GM23338 (cell line): ENCODE results near the gene XPO4. TPM values are rescaled to one million over a fixed set of nuclear protein-coding genes. Genes with fewer than 3 reads are reported as not detected.
A peak's percentile ranks its signal among the peaks of the same experiment; 100 is the strongest.
"Not testable (repeated sequence)": the region's sequence is repeated elsewhere in the genome, so short reads cannot be mapped to it uniquely, and the experiment has no call there.

Experiments used
- ATAC-seq: fragments of 200-7000 bp; cut with Tn5 transposase; 3 replicates; pipeline ENCODE4 v1.9.1; 2020
- DNase-seq: peaks from one replicate; pipeline ENCODE4 v3.0.0-alpha.2; 2015; ENCODE audit warnings: low spot score
- H2AFZ ChIP-seq: fragments of 200-600 bp; sonication (generic); 2 replicates; pipeline ENCODE4 v1.8.0; 2016; ENCODE audit warnings: antibody characterized with exemption, mild to moderate bottlenecking, moderate library complexity
- H3F3A ChIP-seq: fragments of 200-600 bp; sonication (generic); replicated peaks from 2 replicates; pipeline ENCODE4 v1.8.0; 2017; ENCODE audit warnings: antibody characterized with exemption, mixed run types, low read depth
- H3K27ac ChIP-seq: fragments of 200-600 bp; sonication (generic); 2 replicates; pipeline ENCODE4 v1.6.1; 2016; ENCODE audit warnings: low read depth
- H3K27me3 ChIP-seq: fragments of 200-600 bp; sonication (generic); 2 replicates; pipeline ENCODE4 v1.8.0; 2016; ENCODE audit warnings: mild to moderate bottlenecking, mixed run types, moderate library complexity; ENCODE audit not compliant: insufficient read depth
- H3K36me3 ChIP-seq: fragments of 200-600 bp; sonication (generic); 2 replicates; pipeline ENCODE4 v1.8.0; 2016; ENCODE audit warnings: mild to moderate bottlenecking; ENCODE audit not compliant: insufficient read depth
- H3K4me1 ChIP-seq: fragments of 200-600 bp; sonication (generic); 2 replicates; pipeline ENCODE4 v1.8.0; 2016; ENCODE audit warnings: mild to moderate bottlenecking, moderate library complexity; ENCODE audit not compliant: insufficient read depth
- H3K4me2 ChIP-seq: fragments of 200-600 bp; sonication (generic); 2 replicates; pipeline ENCODE4 v1.7.1; 2017; ENCODE audit warnings: mixed run types
- H3K4me3 ChIP-seq: fragments of 200-600 bp; sonication (generic); 2 replicates; pipeline ENCODE4 v1.6.1; 2016; ENCODE audit warnings: mixed run types
- H3K79me2 ChIP-seq: fragments of 200-600 bp; sonication (generic); replicated peaks from 2 replicates; pipeline ENCODE4 v1.8.0; 2017; ENCODE audit warnings: mild to moderate bottlenecking; ENCODE audit not compliant: insufficient read depth
- H3K9me2 ChIP-seq: fragments of 200-600 bp; sonication (generic); 2 replicates; pipeline ENCODE4 v1.8.0; 2017; ENCODE audit not compliant: insufficient read depth
- H4K20me1 ChIP-seq: fragments of 200-600 bp; sonication (generic); replicated peaks from 2 replicates; pipeline ENCODE4 v1.8.0; 2017; ENCODE audit warnings: mild to moderate bottlenecking; ENCODE audit not compliant: insufficient read depth
- H3K27ac Mint-ChIP-seq: 2 replicates; pipeline ENCODE4 v1.8.0; 2020; ENCODE audit warnings: inconsistent platforms, mild to moderate bottlenecking, moderate library complexity, mixed read lengths
- H3K27me3 Mint-ChIP-seq: 3 replicates; pipeline ENCODE4 v1.8.0; 2022; ENCODE audit warnings: low read depth, mild to moderate bottlenecking, moderate library complexity, mixed read lengths, inconsistent platforms; ENCODE audit not compliant: insufficient read depth, poor library complexity
- H3K36me3 Mint-ChIP-seq: 3 replicates; pipeline ENCODE4 v1.8.0; 2021; ENCODE audit warnings: low read depth, mild to moderate bottlenecking, inconsistent platforms, moderate library complexity, mixed read lengths
- H3K4me1 Mint-ChIP-seq: 3 replicates; pipeline ENCODE4 v1.8.0; 2020; ENCODE audit warnings: mild to moderate bottlenecking, inconsistent platforms, mixed read lengths
- H3K4me3 Mint-ChIP-seq: 3 replicates; pipeline ENCODE4 v1.8.0; 2021; ENCODE audit warnings: moderate library complexity, mild to moderate bottlenecking, inconsistent platforms, mixed read lengths
- H3K9me3 Mint-ChIP-seq: 3 replicates; pipeline ENCODE4 v1.8.0; 2020; ENCODE audit warnings: moderate library complexity, mild to moderate bottlenecking, inconsistent platforms, mixed read lengths
- CREB1 ChIP-seq: fragments of 250-450 bp; sonication (Bioruptor Pico); IDR thresholded peaks from 2 replicates; pipeline ENCODE4 v1.5.0; 2020; ENCODE audit warnings: low read depth, mild to moderate bottlenecking, moderate library complexity
- ETS1 ChIP-seq: IDR thresholded peaks from 2 replicates; pipeline ENCODE4 v1.6.1; 2016; ENCODE audit warnings: antibody characterized with exemption
- EZH2 ChIP-seq: fragments of 200-600 bp; sonication (generic); IDR thresholded peaks from one replicate; pipeline ENCODE4 v1.8.0; 2017; ENCODE audit warnings: antibody characterized with exemption, mild to moderate bottlenecking, low read depth; ENCODE audit not compliant: unreplicated experiment
- EZH2phosphoT487 ChIP-seq: fragments of 200-600 bp; sonication (generic); IDR thresholded peaks from one replicate; pipeline ENCODE4 v1.8.1; 2018; ENCODE audit warnings: antibody characterized with exemption; ENCODE audit not compliant: unreplicated experiment
- JUNB ChIP-seq: IDR thresholded peaks from one replicate; pipeline ENCODE4 v1.6.1; 2016; ENCODE audit warnings: antibody characterized with exemption; ENCODE audit not compliant: unreplicated experiment
- NANOG ChIP-seq: IDR thresholded peaks from 2 replicates; pipeline ENCODE4 v1.6.1; 2016; ENCODE audit warnings: antibody characterized with exemption, borderline replicate concordance
- POLR2AphosphoS5 ChIP-seq: IDR thresholded peaks from 2 replicates; pipeline ENCODE4 v1.6.1; 2016; ENCODE audit warnings: antibody characterized with exemption, low read depth
- REST ChIP-seq: IDR thresholded peaks from one replicate; pipeline ENCODE4 v1.6.1; 2018; ENCODE audit warnings: antibody characterized with exemption; ENCODE audit not compliant: unreplicated experiment
- STAT1 ChIP-seq: IDR thresholded peaks from one replicate; pipeline ENCODE4 v1.6.1; 2016; ENCODE audit warnings: antibody characterized with exemption; ENCODE audit not compliant: unreplicated experiment
- ZNF331 ChIP-seq: fragments of 250-450 bp; sonication (Bioruptor Pico); IDR thresholded peaks from 2 replicates; pipeline ENCODE4 v1.5.0; 2020; ENCODE audit warnings: low read depth, mild to moderate bottlenecking, moderate library complexity
- polyA plus RNA-seq: library from polyadenylated mRNA; unstranded; fragments of >200 nt; fragmentation: Nextera tagmentation; extraction: Ambion mirVana; gene quantifications from 2 replicates; pipeline ENCODE4 v1.2.1, GENCODE V29; 2016
- total RNA-seq: library from RNA; depleted of rRNA; stranded (reverse); fragments of >200 nt; shearing (Covaris generic); gene quantifications from 2 replicates; pipeline ENCODE4 v1.2.3, GENCODE V29; 2014
- TF ChIP-seq, protein P1 (sequence below): fragments of 250-450 bp; sonication (Bioruptor Pico); IDR thresholded peaks from 2 replicates; pipeline ENCODE4 v1.5.0; 2020; ENCODE audit warnings: mild to moderate bottlenecking, moderate library complexity

XPO4 gene
- total and polyA plus RNA-seq, 2 experiments from 2014 or later = 14.1 to 57.8 TPM

DNA sequence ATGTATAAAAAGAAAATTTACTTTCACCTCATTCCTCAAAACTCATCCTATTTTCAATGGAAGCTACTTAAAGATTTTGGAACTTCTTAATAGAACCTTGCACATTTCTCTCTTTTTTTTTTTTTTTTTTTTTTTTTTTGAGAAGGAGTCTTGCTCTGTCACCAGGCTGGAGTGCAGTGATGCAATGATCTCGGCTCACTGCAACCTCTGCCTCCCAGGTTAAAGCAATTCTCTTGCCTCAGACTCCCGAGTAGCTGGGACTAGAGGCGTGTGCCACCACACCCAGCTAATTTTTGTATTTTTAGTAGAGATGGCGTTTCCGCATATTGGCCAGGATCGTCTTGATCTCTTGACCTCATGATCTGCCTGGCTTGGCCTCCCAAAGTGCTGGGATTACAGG, 40.9 kb downstream of the XPO4 start:
- H3K4me2 ChIP-seq, H3F3A ChIP-seq, H3K9me2 ChIP-seq, H3K4me1 Mint-ChIP-seq, ATAC-seq, H3K27ac ChIP-seq, H3K9me3 Mint-ChIP-seq, H3K27ac Mint-ChIP-seq, H2AFZ ChIP-seq, H3K27me3 Mint-ChIP-seq, DNase-seq, H3K4me3 Mint-ChIP-seq, H3K27me3 ChIP-seq, H3K4me1 ChIP-seq, H3K4me3 ChIP-seq: not testable (repeated sequence)
- peaks cover 12% of the 10 kb centered on the region; the same call in 1 of the 2 replicates for H4K20me1 ChIP-seq
- H3K79me2 ChIP-seq = peaks cover 52% of the 10 kb centered on the region
- peaks cover 30% of the 10 kb centered on the region for H3K36me3 Mint-ChIP-seq
- H3K36me3 ChIP-seq = peaks cover 11% of the 10 kb centered on the region; the same call in 1 of the 2 replicates

GRCh38 chr13:20860844-20861243, 41.7 kb downstream of the XPO4 start:
- Mint-ChIP-seq H3K27me3 (no peaks in the 10 kb centered on the region), H3K4me3 (no peak overlapping the region), H3K36me3 (peaks cover 30% of the 10 kb centered on the region), H3K4me1 (peaks cover 3% of the 10 kb centered on the region; the same call in 2 of the 3 replicates), H3K9me3 (no peaks in the 10 kb centered on the region), H3K27ac (peak overlapping the region; percentile 7; the same call in 1 of the 2 replicates)
- Histone ChIP-seq H2AFZ (no peak overlapping the region), H3K27me3 (no peaks in the 10 kb centered on the region), H3K36me3 (peaks cover 11% of the 10 kb centered on the region; the same call in 1 of the 2 replicates), H3F3A (no peaks in the 10 kb centered on the region), H3K4me2 (no peak overlapping the region), H3K9me2 (no peaks in the 10 kb centered on the region), H3K27ac (no peak overlapping the region), H3K4me3 (no peak overlapping the region), H3K4me1 (no peaks in the 10 kb centered on the region), H3K79me2 (peaks cover 52% of the 10 kb centered on the region), H4K20me1 (peaks cover 8% of the 10 kb centered on the region; the same call in 1 of the 2 replicates)
- ATAC-seq (no peak), DNase-seq (no peak)
- no peak for TF ChIP-seq POLR2AphosphoS5
- no peak for TF ChIP-seq REST
- TF ChIP-seq, protein P1, sequence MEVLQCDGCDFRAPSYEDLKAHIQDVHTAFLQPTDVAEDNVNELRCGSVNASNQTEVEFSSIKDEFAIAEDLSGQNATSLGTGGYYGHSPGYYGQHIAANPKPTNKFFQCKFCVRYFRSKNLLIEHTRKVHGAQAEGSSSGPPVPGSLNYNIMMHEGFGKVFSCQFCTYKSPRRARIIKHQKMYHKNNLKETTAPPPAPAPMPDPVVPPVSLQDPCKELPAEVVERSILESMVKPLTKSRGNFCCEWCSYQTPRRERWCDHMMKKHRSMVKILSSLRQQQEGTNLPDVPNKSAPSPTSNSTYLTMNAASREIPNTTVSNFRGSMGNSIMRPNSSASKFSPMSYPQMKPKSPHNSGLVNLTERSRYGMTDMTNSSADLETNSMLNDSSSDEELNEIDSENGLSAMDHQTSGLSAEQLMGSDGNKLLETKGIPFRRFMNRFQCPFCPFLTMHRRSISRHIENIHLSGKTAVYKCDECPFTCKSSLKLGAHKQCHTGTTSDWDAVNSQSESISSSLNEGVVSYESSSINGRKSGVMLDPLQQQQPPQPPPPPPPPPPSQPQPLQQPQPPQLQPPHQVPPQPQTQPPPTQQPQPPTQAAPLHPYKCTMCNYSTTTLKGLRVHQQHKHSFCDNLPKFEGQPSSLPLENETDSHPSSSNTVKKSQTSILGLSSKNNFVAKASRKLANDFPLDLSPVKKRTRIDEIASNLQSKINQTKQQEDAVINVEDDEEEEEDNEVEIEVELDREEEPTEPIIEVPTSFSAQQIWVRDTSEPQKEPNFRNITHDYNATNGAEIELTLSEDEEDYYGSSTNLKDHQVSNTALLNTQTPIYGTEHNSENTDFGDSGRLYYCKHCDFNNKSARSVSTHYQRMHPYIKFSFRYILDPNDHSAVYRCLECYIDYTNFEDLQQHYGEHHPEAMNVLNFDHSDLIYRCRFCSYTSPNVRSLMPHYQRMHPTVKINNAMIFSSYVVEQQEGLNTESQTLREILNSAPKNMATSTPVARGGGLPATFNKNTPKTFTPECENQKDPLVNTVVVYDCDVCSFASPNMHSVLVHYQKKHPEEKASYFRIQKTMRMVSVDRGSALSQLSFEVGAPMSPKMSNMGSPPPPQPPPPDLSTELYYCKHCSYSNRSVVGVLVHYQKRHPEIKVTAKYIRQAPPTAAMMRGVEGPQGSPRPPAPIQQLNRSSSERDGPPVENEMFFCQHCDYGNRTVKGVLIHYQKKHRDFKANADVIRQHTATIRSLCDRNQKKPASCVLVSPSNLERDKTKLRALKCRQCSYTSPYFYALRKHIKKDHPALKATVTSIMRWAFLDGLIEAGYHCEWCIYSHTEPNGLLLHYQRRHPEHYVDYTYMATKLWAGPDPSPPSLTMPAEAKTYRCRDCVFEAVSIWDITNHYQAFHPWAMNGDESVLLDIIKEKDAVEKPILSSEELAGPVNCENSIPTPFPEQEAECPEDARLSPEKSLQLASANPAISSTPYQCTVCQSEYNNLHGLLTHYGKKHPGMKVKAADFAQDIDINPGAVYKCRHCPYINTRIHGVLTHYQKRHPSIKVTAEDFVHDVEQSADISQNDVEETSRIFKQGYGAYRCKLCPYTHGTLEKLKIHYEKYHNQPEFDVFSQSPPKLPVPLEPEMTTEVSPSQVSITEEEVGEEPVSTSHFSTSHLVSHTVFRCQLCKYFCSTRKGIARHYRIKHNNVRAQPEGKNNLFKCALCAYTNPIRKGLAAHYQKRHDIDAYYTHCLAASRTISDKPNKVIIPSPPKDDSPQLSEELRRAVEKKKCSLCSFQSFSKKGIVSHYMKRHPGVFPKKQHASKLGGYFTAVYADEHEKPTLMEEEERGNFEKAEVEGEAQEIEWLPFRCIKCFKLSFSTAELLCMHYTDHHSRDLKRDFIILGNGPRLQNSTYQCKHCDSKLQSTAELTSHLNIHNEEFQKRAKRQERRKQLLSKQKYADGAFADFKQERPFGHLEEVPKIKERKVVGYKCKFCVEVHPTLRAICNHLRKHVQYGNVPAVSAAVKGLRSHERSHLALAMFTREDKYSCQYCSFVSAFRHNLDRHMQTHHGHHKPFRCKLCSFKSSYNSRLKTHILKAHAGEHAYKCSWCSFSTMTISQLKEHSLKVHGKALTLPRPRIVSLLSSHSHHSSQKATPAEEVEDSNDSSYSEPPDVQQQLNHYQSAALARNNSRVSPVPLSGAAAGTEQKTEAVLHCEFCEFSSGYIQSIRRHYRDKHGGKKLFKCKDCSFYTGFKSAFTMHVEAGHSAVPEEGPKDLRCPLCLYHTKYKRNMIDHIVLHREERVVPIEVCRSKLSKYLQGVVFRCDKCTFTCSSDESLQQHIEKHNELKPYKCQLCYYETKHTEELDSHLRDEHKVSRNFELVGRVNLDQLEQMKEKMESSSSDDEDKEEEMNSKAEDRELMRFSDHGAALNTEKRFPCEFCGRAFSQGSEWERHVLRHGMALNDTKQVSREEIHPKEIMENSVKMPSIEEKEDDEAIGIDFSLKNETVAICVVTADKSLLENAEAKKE = no peak
- TF ChIP-seq EZH2 = no peak
- TF ChIP-seq NANOG = no peak
- no peak for TF ChIP-seq ZNF331 (CRISPR knock-in tag)
- TF ChIP-seq ETS1 = no peak
- TF ChIP-seq STAT1 = no peak
- TF ChIP-seq JUNB = no peak
- no peak for TF ChIP-seq EZH2phosphoT487
- no peak for TF ChIP-seq CREB1 (CRISPR knock-in tag)
